ENCODE results near the gene RIN2. TPM values are rescaled to one million over a fixed set of nuclear protein-coding genes. Genes with fewer than 3 reads are reported as not detected.

Gene RIN2
- total RNA-seq, 2 experiments from 2014 or later: 0.17 to 0.33 TPM

DNA sequence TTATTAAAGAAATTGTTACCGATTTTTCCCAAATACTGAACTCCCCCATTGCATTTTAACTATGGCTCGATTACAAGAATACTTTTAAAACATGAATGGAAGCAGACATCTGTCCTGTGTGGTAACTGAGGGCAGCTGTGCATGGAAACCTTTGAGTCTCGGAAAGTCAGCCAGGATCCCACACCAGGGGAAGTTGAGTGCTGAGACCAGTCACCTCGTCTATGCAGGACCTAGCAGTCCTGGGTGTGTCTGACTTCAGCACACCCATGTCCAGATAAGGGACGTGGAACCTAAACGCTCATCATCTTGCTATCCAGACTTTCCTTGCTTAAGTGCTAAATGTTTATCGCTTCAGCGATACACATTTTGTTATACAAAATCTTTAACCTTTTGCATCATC, 6.1 kb downstream of the RIN2 start:
- H3K27me3 ChIP-seq (ENCODE audit: control insufficient read depth in 1 of 2, insufficient read depth in 2 of 2, low read length in 2 of 2): peaks cover 3 to 7% of the 10 kb centered on the region in 2 experiments
- H3K4me1 ChIP-seq (ENCODE audit: insufficient read depth, low read length): no peaks in the 10 kb centered on the region
- H3K27me3 Mint-ChIP-seq: peaks cover 38% of the 10 kb centered on the region
- no peak for TF ChIP-seq CTCF (IDR thresholded peaks at IDR 0.05)
- H3K4me1 Mint-ChIP-seq (ENCODE audit: low read depth): no peaks in the 10 kb centered on the region
- POLR2A ChIA-PET: no interaction called here
- no peak overlapping the region for H3K4me3 ChIP-seq (ENCODE audit: low read length)
- no peak overlapping the region for H3K27ac ChIP-seq (ENCODE audit: low read depth in 1 of 2, low read length in 2 of 2)
- H3K4me3 Mint-ChIP-seq: no peak overlapping the region
- CTCF ChIA-PET: no interaction called here
- no peaks in the 10 kb centered on the region for H3K36me3 Mint-ChIP-seq (ENCODE audit: low read depth)
- no peak for ATAC-seq (ENCODE audit: poor library complexity)
- no peak for DNase-seq
- H3K9me3 Mint-ChIP-seq: no peaks in the 10 kb centered on the region
- intact Hi-C loops (cut with DNase I, micrococcal nuclease): no loop called here
- H3K27ac Mint-ChIP-seq: no peak overlapping the region
- H3K36me3 ChIP-seq (ENCODE audit: insufficient read depth, low read length): no peaks in the 10 kb centered on the region
- no peaks in the 10 kb centered on the region for H3K9me3 ChIP-seq (ENCODE audit: control insufficient read depth in 1 of 2, insufficient read depth in 1 of 2, low read length in 2 of 2)

DNA sequence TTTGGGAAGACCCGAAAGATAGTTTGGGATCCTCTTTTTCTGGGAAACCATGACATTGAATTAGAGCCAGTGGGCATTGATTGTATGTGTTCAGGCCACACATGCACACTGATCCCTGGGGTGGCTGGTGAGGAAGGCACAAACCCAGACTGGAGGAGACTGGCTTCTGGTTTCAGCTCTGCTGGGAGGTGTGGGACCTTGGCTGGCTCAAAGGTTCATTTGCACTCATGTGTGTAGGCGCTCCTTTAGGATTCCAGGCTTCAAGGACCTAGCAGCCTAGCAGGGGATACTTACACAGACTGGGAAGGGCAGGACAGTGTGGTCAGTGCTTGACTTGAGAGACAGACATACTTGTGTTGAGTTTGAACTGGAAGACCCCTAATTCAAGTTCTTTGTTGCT, 7.2 kb downstream of the RIN2 start:
- DNase-seq: no peak
- ATAC-seq (ENCODE audit: poor library complexity): no peak
- TF ChIP-seq CTCF (IDR thresholded peaks at IDR 0.05): no peak
- H3K9me3 Mint-ChIP-seq: no peaks in the 10 kb centered on the region
- H3K4me1 Mint-ChIP-seq (ENCODE audit: low read depth): no peaks in the 10 kb centered on the region
- peaks cover 32% of the 10 kb centered on the region for H3K27me3 Mint-ChIP-seq
- Histone ChIP-seq H3K36me3 (ENCODE audit: insufficient read depth, low read length) (no peaks in the 10 kb centered on the region), H3K9me3 (ENCODE audit: control insufficient read depth in 1 of 2, insufficient read depth in 1 of 2, low read length in 2 of 2) (no peaks in the 10 kb centered on the region), H3K4me3 (ENCODE audit: low read length) (no peak overlapping the region), H3K27me3 (ENCODE audit: control insufficient read depth in 1 of 2, insufficient read depth in 2 of 2, low read length in 2 of 2) (peaks cover 0 to 6% of the 10 kb centered on the region in 2 experiments), H3K4me1 (ENCODE audit: insufficient read depth, low read length) (no peaks in the 10 kb centered on the region), H3K27ac (ENCODE audit: low read depth in 1 of 2, low read length in 2 of 2) (no peak overlapping the region)
- ChIA-PET POLR2A (no interaction called here), CTCF (no interaction called here)
- intact Hi-C loops (cut with DNase I, micrococcal nuclease): no loop called here
- no peak overlapping the region for H3K27ac Mint-ChIP-seq
- H3K4me3 Mint-ChIP-seq: no peak overlapping the region
- H3K36me3 Mint-ChIP-seq (ENCODE audit: low read depth): no peaks in the 10 kb centered on the region

DNA sequence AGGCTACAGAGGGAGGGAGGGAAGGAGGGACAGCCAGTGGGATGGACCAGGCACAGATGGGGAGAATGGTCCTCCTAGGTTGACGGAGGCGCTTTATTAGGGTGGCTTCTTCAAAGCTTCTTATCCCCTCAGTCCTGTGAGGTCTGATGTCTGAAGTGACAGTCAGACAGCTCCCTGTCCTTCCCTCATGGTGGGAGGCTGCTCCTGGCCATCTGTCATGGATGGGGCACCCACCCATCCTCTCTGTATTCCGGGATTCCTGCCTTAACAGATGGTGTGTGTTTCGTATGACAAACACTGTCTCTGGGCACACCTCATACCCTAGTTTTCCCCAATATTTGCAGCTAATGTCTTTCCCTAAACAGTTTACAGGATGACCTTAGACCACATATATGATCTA, 7.9 kb downstream of the RIN2 start:
- peaks cover 25% of the 10 kb centered on the region for H3K27me3 Mint-ChIP-seq
- no peak overlapping the region for H3K27ac Mint-ChIP-seq
- no peaks in the 10 kb centered on the region for H3K9me3 Mint-ChIP-seq
- no peaks in the 10 kb centered on the region for H3K36me3 ChIP-seq (ENCODE audit: insufficient read depth, low read length)
- TF ChIP-seq CTCF (IDR thresholded peaks at IDR 0.05): no peak
- ATAC-seq (ENCODE audit: poor library complexity): no peak
- H3K4me3 ChIP-seq (ENCODE audit: low read length): no peak overlapping the region
- POLR2A ChIA-PET: no interaction called here
- DNase-seq: no peak
- peaks cover 0 to 6% of the 10 kb centered on the region in 2 experiments for H3K27me3 ChIP-seq (ENCODE audit: control insufficient read depth in 1 of 2, insufficient read depth in 2 of 2, low read length in 2 of 2)
- no peaks in the 10 kb centered on the region for H3K4me1 Mint-ChIP-seq (ENCODE audit: low read depth)
- no peaks in the 10 kb centered on the region for H3K36me3 Mint-ChIP-seq (ENCODE audit: low read depth)
- peaks cover 0 to 3% of the 10 kb centered on the region in 2 experiments for H3K9me3 ChIP-seq (ENCODE audit: control insufficient read depth in 1 of 2, insufficient read depth in 1 of 2, low read length in 2 of 2)
- H3K4me1 ChIP-seq (ENCODE audit: insufficient read depth, low read length): no peaks in the 10 kb centered on the region
- intact Hi-C loops (cut with DNase I, micrococcal nuclease): no loop called here
- CTCF ChIA-PET: no interaction called here
- H3K4me3 Mint-ChIP-seq: no peak overlapping the region
- H3K27ac ChIP-seq (ENCODE audit: low read depth in 1 of 2, low read length in 2 of 2): no peak overlapping the region

Data from CD4-positive, alpha-beta T cell (primary cell).